ENCODE results near the gene SLC38A8.
A peak's percentile ranks its signal among the peaks of the same experiment; 100 is the strongest.

SLC38A8 gene

GRCh38 chr16:84085271-84085667 lies 42.7 kb upstream of the SLC38A8 start:
- H3K4me3 ChIP-seq (ENCODE audit: low read length): no peak overlapping the region
- TF ChIP-seq CTCF (IDR thresholded peaks at IDR 0.05; ENCODE audit: low read depth, low read length): no peak
- no peak for TF ChIP-seq EZH2phosphoT487 (IDR thresholded peaks at IDR 0.05; ENCODE audit: low read depth)
- H3K4me1 ChIP-seq (ENCODE audit: low read length): peaks cover 52% of the 10 kb centered on the region
- no peak overlapping the region for H3K27ac ChIP-seq (ENCODE audit: low read length)
- no peak overlapping the region for H3K9ac ChIP-seq (ENCODE audit: low read length)
- H2AFZ ChIP-seq (ENCODE audit: low read depth, low read length): no peak overlapping the region
- H4K20me1 ChIP-seq (ENCODE audit: insufficient read depth, low read length): peaks cover 83% of the 10 kb centered on the region
- H3K79me2 ChIP-seq (ENCODE audit: low read length): no peaks in the 10 kb centered on the region
- peak overlapping the region; percentile 29 for H3K4me2 ChIP-seq (ENCODE audit: low read length)
- H3K9me3 ChIP-seq (ENCODE audit: insufficient read depth, low read length): no peaks in the 10 kb centered on the region
- peaks cover 69% of the 10 kb centered on the region for H3K36me3 ChIP-seq (replicated peaks; ENCODE audit: low read depth, low read length)
- peaks cover 23% of the 10 kb centered on the region for H3K27me3 ChIP-seq (ENCODE audit: low read depth, low read length)

DNA sequence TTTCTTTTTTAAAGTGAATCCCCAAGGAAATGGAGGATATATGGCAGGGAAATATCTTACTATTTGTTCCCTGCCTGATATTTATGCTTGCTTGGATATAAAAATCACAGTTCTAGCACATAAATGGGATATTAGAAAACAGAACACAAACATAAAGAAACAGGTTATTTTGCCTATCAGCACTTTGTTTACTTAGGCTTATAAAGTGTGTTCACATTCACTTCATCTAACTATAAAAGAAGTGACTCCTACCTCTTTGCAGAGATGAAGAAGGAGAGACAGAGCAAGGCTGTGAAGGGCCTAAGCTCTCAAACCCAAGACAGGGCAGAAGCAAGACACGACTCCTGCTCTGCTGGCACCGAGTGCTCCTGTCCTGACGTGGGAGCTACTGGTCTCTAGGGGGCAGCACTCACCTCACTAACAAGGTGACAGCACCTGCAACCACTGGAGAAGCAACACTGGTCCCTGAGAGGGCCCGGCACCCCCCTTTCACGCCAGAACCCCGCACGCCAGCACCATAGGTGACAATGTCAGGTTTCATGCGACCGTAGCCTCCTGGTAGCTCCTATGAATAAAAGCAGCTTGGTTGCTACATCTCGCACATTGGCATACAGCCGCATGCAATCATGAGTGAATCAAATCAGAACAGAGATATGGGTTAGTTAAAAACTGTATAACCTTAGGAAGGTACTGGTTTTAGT lies 42.1 kb upstream of the SLC38A8 start:
- H3K4me1 ChIP-seq (ENCODE audit: low read length): peaks cover 49% of the 10 kb centered on the region
- no peaks in the 10 kb centered on the region for H3K79me2 ChIP-seq (ENCODE audit: low read length)
- no peak overlapping the region for H2AFZ ChIP-seq (ENCODE audit: low read depth, low read length)
- H3K4me2 ChIP-seq (ENCODE audit: low read length): peak overlapping the region; percentile 24; the same call in 1 of the 2 replicates
- H4K20me1 ChIP-seq (ENCODE audit: insufficient read depth, low read length): peaks cover 83% of the 10 kb centered on the region
- peaks cover 64% of the 10 kb centered on the region for H3K36me3 ChIP-seq (replicated peaks; ENCODE audit: low read depth, low read length)
- H3K9me3 ChIP-seq (ENCODE audit: insufficient read depth, low read length): no peaks in the 10 kb centered on the region
- no peak overlapping the region for H3K27ac ChIP-seq (ENCODE audit: low read length)
- TF ChIP-seq EZH2phosphoT487 (IDR thresholded peaks at IDR 0.05; ENCODE audit: low read depth) (no peak), CTCF (IDR thresholded peaks at IDR 0.05; ENCODE audit: low read depth, low read length) (peak; percentile 88)
- H3K9ac ChIP-seq (ENCODE audit: low read length): no peak overlapping the region
- peaks cover 20% of the 10 kb centered on the region for H3K27me3 ChIP-seq (ENCODE audit: low read depth, low read length)
- no peak overlapping the region for H3K4me3 ChIP-seq (ENCODE audit: low read length)

GRCh38 chr16:84082835-84083569 lies 40.4 kb upstream of the SLC38A8 start:
- H3K27me3 ChIP-seq (ENCODE audit: low read depth, low read length): peaks cover 12% of the 10 kb centered on the region
- no peak overlapping the region for H3K4me2 ChIP-seq (ENCODE audit: low read length)
- no peak overlapping the region for H2AFZ ChIP-seq (ENCODE audit: low read depth, low read length)
- H3K4me3 ChIP-seq (ENCODE audit: low read length): no peak overlapping the region
- H3K9me3 ChIP-seq (ENCODE audit: insufficient read depth, low read length): no peaks in the 10 kb centered on the region
- no peaks in the 10 kb centered on the region for H3K79me2 ChIP-seq (ENCODE audit: low read length)
- no peak overlapping the region for H3K27ac ChIP-seq (ENCODE audit: low read length)
- no peak overlapping the region for H3K9ac ChIP-seq (ENCODE audit: low read length)
- TF ChIP-seq CTCF (IDR thresholded peaks at IDR 0.05; ENCODE audit: low read depth, low read length) (no peak), EZH2phosphoT487 (IDR thresholded peaks at IDR 0.05; ENCODE audit: low read depth) (no peak)
- peaks cover 31% of the 10 kb centered on the region for H3K4me1 ChIP-seq (ENCODE audit: low read length)
- peaks cover 67% of the 10 kb centered on the region for H4K20me1 ChIP-seq (ENCODE audit: insufficient read depth, low read length)
- H3K36me3 ChIP-seq (replicated peaks; ENCODE audit: low read depth, low read length): peaks cover 51% of the 10 kb centered on the region

DNA sequence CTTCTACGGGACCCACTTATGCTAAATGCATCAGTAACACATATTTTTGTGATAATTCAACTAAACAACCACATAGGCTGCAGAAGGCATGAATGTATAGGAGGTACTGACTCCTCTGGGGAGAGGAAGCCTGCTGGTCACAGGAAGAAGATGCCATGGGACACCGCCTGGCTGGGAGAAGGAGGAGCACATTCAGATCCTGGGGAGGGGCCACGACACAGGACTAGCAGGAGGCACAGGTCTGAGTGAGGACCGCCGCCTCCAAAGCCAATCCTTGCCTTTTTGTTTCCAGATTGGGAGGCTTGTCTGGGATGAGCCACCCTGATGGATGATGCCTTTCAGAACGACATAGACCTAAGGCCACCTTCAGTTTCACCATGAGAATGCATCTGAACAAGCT lies 39.5 kb upstream of the SLC38A8 start:
- no peak overlapping the region for H3K27ac ChIP-seq (ENCODE audit: low read length)
- TF ChIP-seq CTCF (IDR thresholded peaks at IDR 0.05; ENCODE audit: low read depth, low read length): no peak
- no peak overlapping the region for H3K4me3 ChIP-seq (ENCODE audit: low read length)
- H3K4me2 ChIP-seq (ENCODE audit: low read length): no peak overlapping the region
- H3K36me3 ChIP-seq (replicated peaks; ENCODE audit: low read depth, low read length): peaks cover 45% of the 10 kb centered on the region
- H3K9ac ChIP-seq (ENCODE audit: low read length): no peak overlapping the region
- no peaks in the 10 kb centered on the region for H3K9me3 ChIP-seq (ENCODE audit: insufficient read depth, low read length)
- H3K27me3 ChIP-seq (ENCODE audit: low read depth, low read length): peaks cover 6% of the 10 kb centered on the region; the same call in 1 of the 2 replicates
- H3K4me1 ChIP-seq (ENCODE audit: low read length): peaks cover 22% of the 10 kb centered on the region
- H3K79me2 ChIP-seq (ENCODE audit: low read length): no peaks in the 10 kb centered on the region
- H2AFZ ChIP-seq (ENCODE audit: low read depth, low read length): no peak overlapping the region
- H4K20me1 ChIP-seq (ENCODE audit: insufficient read depth, low read length): peaks cover 62% of the 10 kb centered on the region
